Measurements from ENCODE around the gene POLG.

- TF ChIP-seq CTCF (IDR thresholded peaks at IDR 0.05) (no peak), POLR2A (IDR thresholded peaks at IDR 0.05) (no peak)
Observed at GRCh38 chr15:89360294-89360971, 25.8 kb upstream of the POLG start.
